Tibial nerve (tissue), 4 donors: ENCODE measurements around the gene CCDC3.

Source experiments
- CTCF ChIP-seq, 5 experiments: fragments of 200-600 bp in 3 of 5; fragments of 450-650 bp in 2 of 5; sonication (generic) in 3 of 5; IDR thresholded peaks; one replicate each; pipeline ENCODE4 v1.5.1; 2016 to 2019; ENCODE audit warnings: antibody characterized with exemption in 5 of 5, mild to moderate bottlenecking in 3 of 5, moderate library complexity in 2 of 5
- EP300 ChIP-seq, 2 donors: sonication (generic); formaldehyde crosslinking; IDR thresholded peaks; one replicate each; pipeline ENCODE4 v1.6.1; 2017; ENCODE audit warnings: antibody characterized with exemption in 2 of 2, mild to moderate bottlenecking in 1 of 2

- TF ChIP-seq EP300 (IDR thresholded peaks at IDR 0.05) (no peak), CTCF (IDR thresholded peaks at IDR 0.05) (no peak)
These were observed 72.1 kb downstream of the CCDC3 start for GRCh38 chr10:12929381-12929780.
